DMS53 treated with DMSO at 0.1 percent for 48 hours (cell line): ENCODE data around the gene SLMAP.

ENCODE experiments used
- DNase-seq: peaks from one replicate; lab custom pipeline; 2025; ENCODE audit not compliant: unreplicated experiment; lab: John Stamatoyannopoulos, UW

SLMAP gene

GRCh38 chr3:57889807-57890206 lies 133.7 kb downstream of the SLMAP start:
- DNase-seq = no peak

DNA sequence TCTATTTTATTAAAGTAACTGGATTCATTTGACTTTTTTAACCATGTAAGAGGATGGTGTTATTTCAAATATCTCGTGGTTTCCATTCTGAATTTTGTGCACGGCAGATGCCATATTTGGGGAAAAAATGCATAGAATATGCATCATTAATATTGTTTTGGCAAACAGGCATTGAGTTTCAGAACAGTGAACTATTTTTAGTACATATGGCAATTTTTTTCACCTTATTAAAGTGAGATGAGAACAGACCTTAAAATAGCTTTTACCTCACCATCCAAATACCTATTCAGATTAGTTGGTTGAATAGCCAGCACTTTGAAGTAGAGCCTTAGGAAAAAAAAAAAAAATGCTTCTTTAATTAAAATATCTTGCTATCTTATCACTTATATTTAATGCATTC lies 134.8 kb downstream of the SLMAP start:
- DNase-seq = no peak

DNA sequence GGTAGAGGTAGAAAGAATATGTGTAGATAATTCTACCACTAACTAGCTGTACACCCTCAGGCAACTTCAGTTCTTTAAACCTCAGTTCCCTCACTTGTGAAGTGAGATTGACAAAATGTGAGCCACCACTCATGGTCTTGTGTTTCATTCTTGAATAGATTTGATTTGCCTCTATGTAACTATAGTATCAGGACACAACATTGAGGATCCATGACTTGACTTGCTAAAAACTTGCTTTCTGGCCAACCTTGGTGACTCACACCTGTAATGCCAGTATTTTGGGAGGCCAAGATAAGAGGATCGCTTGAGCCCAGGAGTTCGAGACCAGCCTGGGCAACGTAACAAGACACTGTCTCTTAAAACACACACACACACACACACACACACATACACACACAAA lies 136.3 kb downstream of the SLMAP start:
- DNase-seq = no peak

DNA sequence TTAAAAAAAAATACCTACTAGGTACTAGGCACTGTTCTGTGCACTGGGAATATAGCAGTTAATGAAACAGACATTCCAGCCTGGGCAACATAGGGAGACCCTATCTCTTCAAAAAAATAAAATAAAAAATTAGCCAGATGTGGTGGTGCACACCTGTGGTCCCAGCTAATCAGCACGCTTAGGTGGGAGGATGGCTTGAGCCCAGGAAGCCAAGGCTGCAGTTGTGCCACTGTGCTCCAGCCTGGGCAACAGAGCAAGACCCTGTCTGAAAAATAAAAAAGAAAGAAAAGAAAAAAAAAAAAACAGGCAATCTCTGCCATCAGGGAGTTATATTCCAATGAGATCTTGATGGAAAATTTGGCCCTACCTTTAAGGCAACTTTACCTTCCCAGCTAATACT lies 137.0 kb downstream of the SLMAP start:
- no peak for DNase-seq

DNA sequence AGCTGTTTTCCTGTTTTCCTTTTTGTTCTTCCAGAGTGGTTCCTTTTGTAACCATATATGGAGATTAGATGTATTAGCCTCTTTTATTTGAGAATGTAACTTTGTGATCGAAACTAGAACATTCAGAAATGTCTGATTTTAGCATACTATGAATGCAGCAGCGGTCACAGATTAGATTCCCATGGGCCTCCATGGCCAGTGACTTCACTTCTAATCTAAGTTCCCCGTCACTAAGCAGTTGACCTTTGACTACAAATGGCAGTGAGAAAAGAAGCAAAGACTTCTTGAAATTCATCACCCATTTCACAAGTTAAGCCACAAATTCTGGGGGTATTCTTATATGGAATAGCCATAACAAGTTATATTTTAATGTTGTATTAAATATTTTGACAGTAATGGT lies 137.6 kb downstream of the SLMAP start:
- DNase-seq = no peak

- no peak for DNase-seq
These were observed 139.9 kb downstream of the SLMAP start for GRCh38 chr3:57896031-57896430.

GRCh38 chr3:57896691-57897090 lies 140.6 kb downstream of the SLMAP start:
- DNase-seq = no peak

- no peak for DNase-seq
These were observed 144.7 kb downstream of the SLMAP start for GRCh38 chr3:57900786-57901185.

GRCh38 chr3:57903124-57903890 lies 147.2 kb downstream of the SLMAP start:
- no peak for DNase-seq

DNA sequence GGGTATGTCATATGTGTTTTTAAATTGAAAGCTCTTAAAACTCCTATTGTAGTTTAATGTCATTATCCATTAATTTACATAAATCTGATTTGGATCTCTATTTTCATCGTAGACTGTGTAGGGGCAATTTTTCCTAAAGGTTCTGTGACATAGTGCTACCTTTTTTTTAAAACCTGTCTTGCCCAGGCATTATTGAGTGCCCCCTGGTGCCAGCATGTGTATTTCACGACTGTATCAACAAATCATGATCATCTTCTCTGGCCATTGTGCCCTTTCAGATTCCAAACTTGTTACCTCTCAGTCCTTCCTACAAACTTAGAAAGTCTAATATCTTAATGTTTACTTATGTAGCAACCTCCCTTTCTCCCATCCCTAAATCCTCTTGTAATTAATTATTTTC lies 154.9 kb downstream of the SLMAP start:
- no peak for DNase-seq

GRCh38 chr3:57911593-57911992 lies 155.5 kb downstream of the SLMAP start:
- DNase-seq = no peak

DNA sequence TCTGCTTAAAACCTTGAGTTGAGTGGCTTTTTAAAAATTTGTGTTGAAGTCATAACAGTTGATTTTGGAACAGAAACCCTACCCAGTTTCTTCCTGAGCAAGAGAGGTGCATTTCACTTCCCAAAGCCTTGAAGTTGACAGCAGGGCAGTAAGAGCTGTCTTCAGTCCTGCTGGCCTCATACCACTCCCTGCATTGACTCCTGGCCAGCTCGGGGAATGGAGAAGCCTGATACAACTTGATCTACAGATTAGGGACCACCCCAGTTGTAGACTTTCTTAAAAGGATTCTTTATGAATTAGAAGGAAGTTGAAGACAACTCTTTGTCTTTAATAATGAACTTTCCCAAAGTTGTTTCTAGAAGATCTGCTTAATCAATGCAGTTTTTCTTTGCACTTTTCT lies 161.5 kb downstream of the SLMAP start:
- DNase-seq = no peak

DNA sequence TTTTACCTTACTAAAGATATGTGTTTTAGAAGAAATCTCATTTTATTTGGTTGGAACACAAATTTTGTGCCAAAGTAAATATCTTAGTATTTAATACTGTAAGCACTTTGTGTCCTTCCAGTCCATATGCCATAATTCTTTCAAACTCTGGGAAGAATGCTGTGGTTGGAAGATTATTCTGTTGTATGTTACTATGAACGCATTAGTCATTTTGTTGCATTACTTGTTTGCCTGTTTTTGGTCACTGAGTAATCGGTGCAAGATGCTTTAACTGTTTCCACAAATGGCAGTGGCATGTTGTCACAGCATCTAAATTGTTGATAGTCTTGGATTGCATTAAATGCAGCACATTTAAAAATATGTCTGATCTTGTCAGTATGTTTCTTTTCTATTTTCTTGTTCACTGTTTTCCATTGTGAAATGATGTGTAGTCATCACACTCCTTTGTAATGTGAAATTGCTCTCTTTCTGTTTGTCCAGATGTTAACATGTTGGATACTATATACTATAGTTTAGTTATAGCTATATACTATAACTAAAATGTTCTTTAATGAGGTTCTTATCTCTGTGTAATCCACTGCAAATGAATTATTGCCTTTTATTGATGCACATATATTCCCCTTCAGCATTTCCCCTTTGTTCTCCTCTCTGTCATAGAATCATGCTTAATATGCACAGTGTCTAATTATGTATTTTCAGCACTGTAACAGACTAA lies 162.2 kb downstream of the SLMAP start:
- no peak for DNase-seq

GRCh38 chr3:57919987-57920386 lies 163.9 kb downstream of the SLMAP start:
- DNase-seq = no peak

GRCh38 chr3:57923101-57923500 lies 167.0 kb downstream of the SLMAP start:
- DNase-seq = no peak

DNA sequence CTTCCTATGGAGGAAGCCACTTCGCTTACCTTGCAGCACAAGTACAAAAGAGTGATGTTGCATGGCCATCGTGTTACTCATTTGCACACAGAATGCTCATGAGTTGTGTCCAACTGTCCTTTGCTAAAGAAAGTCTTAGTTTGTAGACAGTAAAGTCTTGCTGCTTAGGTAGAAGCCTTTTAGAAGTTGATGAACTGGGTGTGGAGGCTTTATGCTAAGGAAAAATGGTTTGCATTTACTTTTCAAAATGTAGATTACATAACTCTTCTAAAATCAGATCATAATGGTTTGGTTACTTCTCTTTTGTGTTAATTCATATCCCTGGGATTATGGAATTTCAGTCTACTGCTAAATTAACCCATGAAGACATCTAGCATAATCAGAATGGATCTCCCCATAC lies 167.6 kb downstream of the SLMAP start:
- DNase-seq = no peak

DNA sequence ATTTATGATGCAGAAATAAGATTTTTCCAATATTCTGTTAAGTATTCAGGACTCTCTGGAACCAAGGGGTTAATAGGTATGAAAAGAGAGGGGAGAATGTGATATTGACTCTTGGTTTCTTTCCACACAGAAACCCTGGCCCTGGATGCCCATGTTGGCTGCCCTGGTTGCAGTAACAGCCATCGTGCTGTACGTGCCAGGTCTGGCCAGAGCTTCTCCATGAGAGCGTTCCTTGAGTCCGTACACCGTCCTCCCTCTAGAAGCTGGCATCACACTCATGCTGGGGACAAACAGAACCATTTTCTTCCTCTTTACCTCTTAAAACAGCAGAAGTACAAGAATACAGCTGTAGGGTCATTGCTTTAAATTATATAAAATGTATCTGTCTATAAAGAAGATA lies 171.1 kb downstream of the SLMAP start:
- DNase-seq = no peak

DNA sequence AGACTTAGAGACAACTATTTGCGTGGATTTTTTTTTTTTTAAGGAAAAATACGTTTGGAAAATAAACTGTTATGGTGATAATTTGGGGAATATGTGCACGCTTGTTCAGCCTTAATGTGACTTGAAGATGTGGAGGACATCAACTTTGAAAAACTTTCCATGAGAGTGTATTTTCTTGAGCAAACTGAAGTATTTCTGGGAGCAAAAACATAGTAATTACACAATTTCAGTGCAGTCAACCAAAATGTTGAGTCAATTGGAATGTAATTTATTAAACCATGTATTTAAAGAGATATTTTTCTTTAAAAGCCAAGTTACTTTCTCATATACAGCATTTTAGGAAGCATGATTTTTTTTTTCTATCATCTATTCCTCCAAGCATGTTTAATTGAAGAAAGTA lies 171.8 kb downstream of the SLMAP start:
- DNase-seq = no peak

- no peak for DNase-seq
These were observed 172.4 kb downstream of the SLMAP start for GRCh38 chr3:57928511-57928910.

- DNase-seq = no peak
These were observed 173.9 kb downstream of the SLMAP start for GRCh38 chr3:57929988-57930387.

- DNase-seq = no peak
These were observed 177.5 kb downstream of the SLMAP start for GRCh38 chr3:57933602-57934001.

DNA sequence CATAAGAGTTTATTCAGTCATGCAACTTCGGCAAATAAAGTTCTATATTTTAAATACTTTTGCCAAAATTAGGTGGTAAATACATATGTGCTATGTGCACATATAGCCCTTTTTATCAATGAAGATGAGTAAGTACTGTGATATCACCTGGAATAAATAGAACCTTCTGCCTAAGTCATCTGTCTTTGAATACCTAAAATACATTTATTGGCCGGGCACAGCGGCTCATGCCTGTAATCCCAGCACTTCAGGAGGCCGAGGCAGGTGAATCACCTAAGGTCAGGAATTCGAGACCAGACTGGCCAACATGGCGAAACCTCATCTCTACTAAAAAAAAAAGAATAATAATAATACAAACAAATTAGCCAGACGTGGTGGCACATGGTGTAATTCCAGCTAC lies 178.3 kb downstream of the SLMAP start:
- no peak for DNase-seq

DNA sequence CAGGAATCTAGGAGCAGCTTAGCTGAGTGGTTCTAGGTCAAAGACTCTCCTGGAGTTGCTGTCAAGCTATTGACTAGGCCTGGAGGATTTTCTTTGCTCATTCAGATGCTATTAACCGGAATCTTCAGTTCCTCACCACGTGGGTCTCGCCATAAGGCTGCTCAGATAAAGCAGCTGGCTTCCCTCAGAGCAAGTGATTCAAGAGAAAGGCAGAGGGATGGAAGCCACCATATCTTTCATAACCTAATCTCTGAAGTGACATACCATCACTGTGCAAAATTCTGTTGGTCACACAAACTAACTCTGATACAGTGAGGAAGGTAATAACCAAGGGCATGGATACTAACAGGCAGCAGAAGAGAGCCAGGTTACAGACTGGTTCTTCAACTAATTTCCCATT lies 179.4 kb downstream of the SLMAP start:
- no peak for DNase-seq
